Subcutaneous adipose tissue (tissue), 4 donors: Measurements from ENCODE around the gene PRR13. TPM values are rescaled to one million over a fixed set of nuclear protein-coding genes. Genes with fewer than 3 reads are reported as not detected.

Source experiments
- total RNA-seq, 4 donors: library from RNA; depleted of rRNA; stranded (reverse); fragments of >200 nt; gene quantifications; one replicate each; pipeline ENCODE4 v1.1.0, GENCODE V29; 2016
- TF ChIP-seq, protein P1 (sequence below): fragments of 450-650 bp; IDR thresholded peaks from one replicate; pipeline ENCODE4 v1.5.1; 2016; ENCODE audit warnings: low read depth, mild to moderate bottlenecking, control low read depth, antibody characterized with exemption, moderate library complexity

PRR13 gene
- total RNA-seq, 4 donors from 2014 or later: 57.7 to 83.1 (median 71.0) TPM

DNA sequence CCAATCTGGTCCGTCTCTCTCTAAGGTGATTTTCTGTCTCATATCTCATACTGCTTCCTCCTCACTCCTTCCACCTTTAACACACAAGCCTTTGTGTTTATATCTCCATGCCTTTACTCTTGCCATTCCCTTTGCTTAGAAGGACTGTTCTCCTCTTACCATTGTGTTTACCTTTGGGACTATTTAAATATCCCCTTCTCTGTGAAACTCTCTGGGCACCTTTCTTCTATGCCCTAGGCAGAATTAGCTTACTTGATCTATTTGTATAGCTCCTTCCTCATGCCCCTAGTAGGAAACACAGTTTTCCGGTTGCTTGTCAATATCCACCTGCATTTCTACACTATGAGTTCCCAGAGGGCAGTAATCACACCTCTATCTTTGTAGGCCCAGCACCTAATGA lies 21.8 kb upstream of the PRR13 start:
- TF ChIP-seq, protein P1, sequence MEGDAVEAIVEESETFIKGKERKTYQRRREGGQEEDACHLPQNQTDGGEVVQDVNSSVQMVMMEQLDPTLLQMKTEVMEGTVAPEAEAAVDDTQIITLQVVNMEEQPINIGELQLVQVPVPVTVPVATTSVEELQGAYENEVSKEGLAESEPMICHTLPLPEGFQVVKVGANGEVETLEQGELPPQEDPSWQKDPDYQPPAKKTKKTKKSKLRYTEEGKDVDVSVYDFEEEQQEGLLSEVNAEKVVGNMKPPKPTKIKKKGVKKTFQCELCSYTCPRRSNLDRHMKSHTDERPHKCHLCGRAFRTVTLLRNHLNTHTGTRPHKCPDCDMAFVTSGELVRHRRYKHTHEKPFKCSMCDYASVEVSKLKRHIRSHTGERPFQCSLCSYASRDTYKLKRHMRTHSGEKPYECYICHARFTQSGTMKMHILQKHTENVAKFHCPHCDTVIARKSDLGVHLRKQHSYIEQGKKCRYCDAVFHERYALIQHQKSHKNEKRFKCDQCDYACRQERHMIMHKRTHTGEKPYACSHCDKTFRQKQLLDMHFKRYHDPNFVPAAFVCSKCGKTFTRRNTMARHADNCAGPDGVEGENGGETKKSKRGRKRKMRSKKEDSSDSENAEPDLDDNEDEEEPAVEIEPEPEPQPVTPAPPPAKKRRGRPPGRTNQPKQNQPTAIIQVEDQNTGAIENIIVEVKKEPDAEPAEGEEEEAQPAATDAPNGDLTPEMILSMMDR: no peak

DNA sequence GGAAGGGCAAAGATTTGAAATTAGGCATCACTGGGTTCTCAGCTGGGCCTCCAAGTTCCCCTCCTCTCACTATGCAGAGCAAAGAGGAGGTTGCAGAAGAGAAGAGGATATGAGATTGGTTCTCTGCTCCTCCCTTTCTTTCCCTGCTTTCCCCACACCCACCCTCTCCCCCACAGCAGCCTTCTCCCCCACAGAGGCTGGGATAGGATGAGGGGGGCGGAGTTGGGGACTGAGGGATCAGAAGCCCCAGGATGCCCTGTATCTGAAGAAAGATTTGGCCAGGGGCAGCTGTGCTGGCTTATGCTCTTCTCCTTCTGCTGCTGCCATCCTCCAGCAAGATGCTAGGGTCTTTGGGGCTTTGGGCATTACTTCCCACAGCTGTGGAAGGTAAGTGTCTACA lies 17.9 kb upstream of the PRR13 start, which contains the start of gene AMHR2:
TSS of gene AMHR2 (plus strand) at position 259 of the 400 bp plus-strand sequence. CDS start at position 339, 80 bp downstream.
- TF ChIP-seq, protein P1: no peak

DNA sequence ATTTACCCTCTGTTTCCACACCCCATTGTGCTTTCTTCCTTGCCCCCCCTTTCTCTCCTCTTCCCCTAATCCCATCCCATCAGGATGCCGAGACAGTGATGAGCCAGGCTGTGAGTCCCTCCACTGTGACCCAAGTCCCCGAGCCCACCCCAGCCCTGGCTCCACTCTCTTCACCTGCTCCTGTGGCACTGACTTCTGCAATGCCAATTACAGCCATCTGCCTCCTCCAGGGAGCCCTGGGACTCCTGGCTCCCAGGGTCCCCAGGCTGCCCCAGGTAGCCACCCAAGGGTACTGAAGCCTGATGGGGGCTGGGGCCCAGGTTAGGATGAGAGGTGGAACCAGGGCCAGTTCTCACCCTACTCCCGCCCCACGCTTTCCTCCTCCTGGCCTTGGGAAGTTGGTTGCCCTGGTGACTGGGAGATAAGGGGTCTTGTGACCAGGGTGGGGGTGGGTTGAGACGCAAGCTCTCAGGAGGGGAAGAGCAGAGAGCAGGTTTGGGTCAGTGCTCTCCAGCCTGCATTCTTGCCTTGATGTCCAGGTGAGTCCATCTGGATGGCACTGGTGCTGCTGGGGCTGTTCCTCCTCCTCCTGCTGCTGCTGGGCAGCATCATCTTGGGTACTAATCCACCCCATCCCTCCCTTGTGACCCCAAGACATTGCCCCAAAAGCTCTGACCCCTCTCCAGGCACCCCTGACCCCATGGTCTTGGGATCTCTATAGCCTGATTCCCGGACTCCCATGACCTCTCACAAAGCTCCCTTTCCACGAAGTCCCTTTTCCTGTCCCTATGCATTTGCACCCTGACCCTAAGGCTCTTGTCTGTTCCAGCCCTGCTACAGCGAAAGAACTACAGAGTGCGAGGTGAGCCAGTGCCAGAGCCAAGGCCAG lies 16.7 kb upstream of the PRR13 start:
- TF ChIP-seq, protein P1: no peak

DNA sequence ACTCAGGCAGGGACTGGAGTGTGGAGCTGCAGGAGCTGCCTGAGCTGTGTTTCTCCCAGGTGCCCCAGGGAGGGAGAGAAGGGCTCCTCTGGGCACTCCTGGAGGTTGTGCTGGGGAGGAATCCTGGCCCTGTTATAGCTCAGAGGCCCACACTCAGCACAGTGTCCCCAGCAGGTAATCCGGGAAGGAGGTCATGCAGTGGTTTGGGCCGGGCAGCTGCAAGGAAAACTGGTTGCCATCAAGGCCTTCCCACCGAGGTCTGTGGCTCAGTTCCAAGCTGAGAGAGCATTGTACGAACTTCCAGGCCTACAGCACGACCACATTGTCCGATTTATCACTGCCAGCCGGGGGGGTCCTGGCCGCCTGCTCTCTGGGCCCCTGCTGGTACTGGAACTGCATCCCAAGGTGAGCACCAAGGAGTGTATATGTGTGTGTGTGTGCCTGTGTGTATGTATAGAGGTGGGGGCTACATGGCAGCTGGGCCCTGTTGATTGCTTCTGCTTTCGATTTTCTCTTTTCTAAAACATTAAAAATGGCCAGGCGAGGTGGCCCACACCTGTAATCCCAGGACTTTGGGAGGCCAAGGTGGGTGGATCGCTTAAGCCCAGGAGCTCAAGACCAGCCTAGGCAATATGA lies 15.9 kb upstream of the PRR13 start:
- TF ChIP-seq, protein P1: no peak

DNA sequence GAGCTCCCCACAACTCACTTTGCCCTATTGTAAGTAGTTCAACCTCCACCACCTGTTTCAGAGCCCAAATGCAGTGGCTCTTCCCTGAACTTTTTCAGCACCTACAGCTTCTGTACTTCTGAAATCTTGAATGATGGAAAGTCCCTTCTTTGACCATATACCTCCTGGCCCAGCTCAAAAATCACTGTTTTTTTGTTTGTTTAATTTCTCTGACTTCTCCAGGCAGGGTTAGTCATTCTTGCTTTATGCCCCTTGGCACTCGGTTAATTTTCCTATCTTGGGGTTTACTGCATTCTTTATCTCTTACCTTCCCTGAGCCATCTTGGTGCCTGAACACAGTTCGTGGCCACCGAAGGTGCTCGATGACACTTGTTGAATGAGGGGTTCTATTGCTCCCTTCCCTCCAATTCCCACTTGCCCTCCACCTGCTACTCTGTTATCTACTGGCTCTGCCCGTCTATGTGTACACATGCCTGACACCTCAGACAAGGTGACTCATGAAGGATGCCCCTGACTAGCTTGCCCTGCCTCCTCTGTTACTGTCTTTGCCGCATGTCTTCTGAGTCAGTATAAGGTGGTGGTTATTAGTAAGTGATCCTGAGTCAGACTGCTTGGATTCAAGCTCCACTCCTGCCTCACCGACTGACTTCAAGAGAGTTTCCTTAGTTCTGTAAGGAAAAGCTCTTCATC lies 13.5 kb upstream of the PRR13 start:
- TF ChIP-seq, protein P1: no peak

DNA sequence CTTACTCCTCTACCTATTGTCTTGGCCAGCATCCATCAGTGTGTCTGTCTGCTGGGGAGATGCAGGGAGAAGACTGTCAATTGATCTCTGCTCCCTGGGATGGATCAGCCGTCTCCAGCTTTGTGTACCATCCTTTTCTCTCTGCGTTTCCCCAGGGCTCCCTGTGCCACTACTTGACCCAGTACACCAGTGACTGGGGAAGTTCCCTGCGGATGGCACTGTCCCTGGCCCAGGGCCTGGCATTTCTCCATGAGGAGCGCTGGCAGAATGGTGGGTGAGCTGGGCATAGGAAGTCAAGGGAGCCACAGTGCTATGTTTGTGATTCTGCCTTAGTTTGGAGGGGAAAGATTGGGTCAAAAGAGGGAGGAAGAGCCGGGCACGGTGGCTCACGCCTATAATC lies 12.8 kb upstream of the PRR13 start:
- TF ChIP-seq, protein P1: no peak

DNA sequence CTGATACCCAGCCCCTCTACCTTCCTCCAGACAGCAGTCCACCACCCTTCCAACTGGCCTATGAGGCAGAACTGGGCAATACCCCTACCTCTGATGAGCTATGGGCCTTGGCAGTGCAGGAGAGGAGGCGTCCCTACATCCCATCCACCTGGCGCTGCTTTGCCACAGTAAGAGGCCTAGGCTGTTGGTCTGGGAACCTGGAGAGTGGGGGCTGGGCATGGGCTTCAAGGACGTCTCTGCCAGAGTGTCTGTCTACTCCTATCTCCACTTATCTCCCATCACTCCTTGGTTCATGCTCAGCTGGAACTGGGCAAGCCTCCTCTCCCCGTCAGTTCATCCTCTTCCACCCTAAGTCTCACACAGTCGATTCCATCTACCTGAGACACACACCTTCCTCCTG lies 11.4 kb upstream of the PRR13 start:
- TF ChIP-seq, protein P1: no peak
